T-helper 1 cell treated with Interleukin-12 subunit alpha and Interleukin-12 subunit beta and Interleukin-4 antibody, amounts not matched to agents 30 ng/mL and 1 ng/mL, for 36 hours (primary cell): ENCODE results near the gene ZCRB1. TPM values are rescaled to one million over a fixed set of nuclear protein-coding genes. Genes with fewer than 3 reads are reported as not detected.

ENCODE experiments used
- intact Hi-C: fragments of 100-400 bp; cut with micrococcal nuclease; formaldehyde crosslinking; loops from one replicate; pipeline ENCODE4 v1.15.1; 2024
- total RNA-seq: library from RNA; stranded (reverse); gene quantifications from 2 replicates; pipeline ENCODE4 v1.2.3, GENCODE V29; 2022

Gene ZCRB1
- total RNA-seq, 1 donor from 2014 or later = 41.2 TPM

DNA sequence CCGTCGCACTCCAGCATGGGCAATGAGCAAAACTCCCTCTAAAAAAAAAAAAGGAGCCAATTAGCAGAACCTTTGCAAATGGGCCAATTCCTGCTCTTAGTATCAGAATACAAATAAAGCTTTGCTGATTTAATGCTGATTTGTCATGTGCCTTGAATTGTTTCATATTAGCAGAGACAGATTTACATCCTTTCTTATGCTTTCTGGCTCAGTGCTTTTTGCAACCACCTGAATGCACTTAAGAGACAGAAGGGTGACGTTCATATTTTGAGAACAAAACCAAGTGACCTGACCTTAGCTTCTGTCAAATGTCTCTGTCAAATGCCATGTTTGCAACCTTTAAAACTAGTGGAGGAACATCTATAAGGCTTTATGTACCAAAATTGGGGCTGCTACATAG, 44.0 kb downstream of the ZCRB1 start:
- intact Hi-C loops = no loop called here

GRCh38 chr12:42281278-42281677, 44.6 kb downstream of the ZCRB1 start:
- intact Hi-C loops = no loop called here

GRCh38 chr12:42278128-42278510, 47.8 kb downstream of the ZCRB1 start:
- intact Hi-C loops = no loop called here

DNA sequence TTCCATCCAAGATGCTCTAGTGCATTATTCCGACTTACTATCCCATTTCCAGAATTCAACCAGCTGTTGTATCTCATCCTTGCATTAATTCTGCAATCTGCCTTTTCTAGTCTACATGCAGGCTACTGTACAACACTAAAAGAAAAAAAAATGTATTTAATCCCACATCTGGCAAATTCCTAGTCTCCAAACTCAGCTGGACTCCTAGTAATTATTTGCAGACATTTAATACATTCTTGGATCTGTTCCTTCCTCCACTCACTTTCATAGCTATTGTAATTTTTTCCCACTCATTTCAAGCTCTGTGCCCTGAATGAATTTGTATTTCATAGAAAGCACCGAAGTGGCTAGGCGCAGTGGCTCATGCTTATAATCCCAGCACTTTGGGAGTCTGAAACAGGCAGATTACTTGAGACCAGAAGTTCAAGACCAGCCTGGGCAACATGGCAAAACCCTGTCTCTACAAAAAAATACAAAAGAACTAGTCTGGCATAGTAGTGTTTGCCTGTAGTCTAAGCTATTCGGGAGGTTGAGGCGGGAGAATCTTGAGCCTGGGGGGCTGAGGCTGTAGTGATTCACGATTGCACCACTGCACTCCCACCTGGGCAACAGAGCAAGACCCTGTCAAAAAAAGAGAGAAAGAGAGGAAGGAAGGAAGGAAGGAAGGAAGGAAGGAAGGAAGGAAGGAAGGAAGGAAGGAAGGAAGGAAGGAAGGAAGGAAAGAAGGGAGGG, 48.3 kb downstream of the ZCRB1 start:
- intact Hi-C loops = no loop called here

- intact Hi-C loops = no loop called here
Measured at GRCh38 chr12:42275499-42275898, 50.4 kb downstream of the ZCRB1 start.

DNA sequence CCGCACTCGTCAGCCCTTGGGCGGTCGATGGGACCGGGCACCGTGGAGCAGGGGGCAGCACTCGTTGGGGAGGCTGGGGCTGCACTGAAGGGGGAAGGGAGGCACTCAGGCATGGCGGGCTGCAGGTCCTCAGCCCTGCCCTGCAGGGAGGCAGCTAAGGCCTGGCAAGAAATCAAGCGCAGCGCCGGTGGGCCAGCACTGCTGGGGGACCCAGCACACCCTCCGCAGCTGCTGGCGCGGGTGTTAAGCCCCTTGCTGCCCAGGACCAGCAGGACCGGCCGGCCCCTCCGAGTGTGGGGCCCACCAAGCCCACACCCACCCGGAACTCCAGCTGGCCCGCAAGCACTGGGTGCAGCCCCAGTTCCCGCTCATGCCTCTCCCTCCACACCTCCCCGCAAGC, 52.2 kb downstream of the ZCRB1 start:
- intact Hi-C loops = no loop called here

GRCh38 chr12:42270596-42270995, 55.3 kb downstream of the ZCRB1 start:
- intact Hi-C loops = no loop called here

DNA sequence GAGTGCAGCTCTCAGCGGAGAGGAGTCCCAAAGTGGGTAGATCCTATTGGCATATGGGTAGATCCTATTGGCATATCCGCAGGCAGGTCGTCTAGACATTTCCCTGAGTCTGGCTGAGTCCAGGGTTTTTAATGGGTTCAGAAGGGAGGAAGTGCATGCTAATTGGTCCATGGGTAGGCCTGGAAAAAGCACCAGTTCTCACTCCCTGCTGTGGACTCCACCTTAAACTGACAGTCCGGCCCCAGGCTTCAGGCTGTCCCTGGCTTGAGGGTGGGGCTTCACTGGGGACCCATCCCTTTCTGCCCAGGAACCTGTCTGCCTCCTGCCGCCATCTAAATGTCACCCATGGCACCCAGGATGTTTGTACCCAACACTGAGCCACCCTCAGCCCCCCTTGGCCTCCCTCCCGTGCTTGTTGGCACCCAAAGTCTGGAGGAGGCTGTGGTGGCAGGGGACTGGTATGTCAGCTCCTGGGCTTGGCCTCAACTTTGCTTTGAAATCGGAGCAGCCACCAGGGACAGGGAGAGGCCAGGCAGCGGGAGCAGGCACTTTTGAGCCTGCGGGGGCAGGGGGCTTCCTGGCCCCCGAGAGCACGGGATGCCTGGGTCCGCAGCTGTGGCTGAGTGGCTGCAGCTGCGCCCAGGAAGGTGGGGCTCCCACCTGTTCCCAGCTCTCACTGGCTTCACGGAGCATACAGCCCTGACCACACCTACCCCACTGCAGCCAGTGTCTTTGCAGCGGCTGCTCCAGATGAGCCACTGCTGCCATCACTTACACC, 58.3 kb downstream of the ZCRB1 start:
- intact Hi-C loops = no loop called here

- intact Hi-C loops = no loop called here
Measured at GRCh38 chr12:42266579-42267230, 59.2 kb downstream of the ZCRB1 start.

- intact Hi-C loops = no loop called here
Measured at GRCh38 chr12:42262271-42262670, 63.6 kb downstream of the ZCRB1 start.

Other genes with a start within 250 kb of the ZCRB1 start
- 9.6 and 9.9 TPM in 2 replicates for gene GXYLT1, start 181.2 kb downstream of the ZCRB1 start, total RNA-seq
- gene YAF2, start 87.8 kb downstream of the ZCRB1 start, total RNA-seq = 51.5 and 53.1 TPM in 2 replicates
- gene PPHLN1, start 73 bp upstream of the ZCRB1 start, total RNA-seq = 83.8 and 83.9 TPM in 2 replicates